ENCODE results near the gene OSTN.

Gene OSTN, protein sequence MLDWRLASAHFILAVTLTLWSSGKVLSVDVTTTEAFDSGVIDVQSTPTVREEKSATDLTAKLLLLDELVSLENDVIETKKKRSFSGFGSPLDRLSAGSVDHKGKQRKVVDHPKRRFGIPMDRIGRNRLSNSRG

DNA sequence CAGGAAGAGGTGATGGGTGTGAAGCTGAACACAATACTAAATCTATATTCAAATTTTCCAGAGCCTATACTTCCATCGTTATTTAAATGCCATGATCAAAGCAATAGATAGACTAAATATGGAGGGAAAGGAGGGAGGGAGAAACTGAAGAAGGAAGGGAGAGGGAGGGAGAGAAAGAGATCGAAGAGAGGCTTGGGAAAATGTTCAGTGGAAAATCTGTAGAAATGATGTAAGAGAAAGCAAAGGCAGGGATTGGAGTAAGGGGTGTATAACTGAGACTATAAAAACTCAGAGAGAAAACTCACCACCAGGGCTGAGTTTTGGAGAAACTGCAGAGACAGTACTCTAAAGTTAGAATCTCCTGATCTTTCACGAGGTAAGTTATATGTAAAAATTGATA is at the start of gene OSTN:
Gene OSTN (plus strand): TSS at position 310 of the 400 bp plus-strand sequence. CDS start 13,292 bp downstream, outside the sequence.
- Histone ChIP-seq H3K27ac (ENCODE audit: low read depth in 2 of 2, low read length in 2 of 2) (no peak within 1 kb of the TSS), H3K4me3 (ENCODE audit: low read length in 2 of 2) (no peak within 1 kb of the TSS), H3K36me3 (ENCODE audit: control insufficient read depth in 2 of 2, insufficient read depth in 2 of 2, low read length in 2 of 2) (no peaks in the 10 kb centered on the region), H3K9ac (ENCODE audit: low read depth in 1 of 2, low read length in 2 of 2) (no peak within 1 kb of the TSS), H3K4me1 (ENCODE audit: control insufficient read depth in 2 of 2, insufficient read depth in 2 of 2, low read length in 2 of 2) (no peaks in the 10 kb centered on the region), H3K9me3 (ENCODE audit: control insufficient read depth in 2 of 2, low read length in 2 of 2) (no peaks in the 10 kb centered on the region), H3K27me3 (ENCODE audit: control insufficient read depth in 2 of 2, insufficient read depth in 2 of 2, low read length in 2 of 2) (no peaks in the 10 kb centered on the region)

DNA sequence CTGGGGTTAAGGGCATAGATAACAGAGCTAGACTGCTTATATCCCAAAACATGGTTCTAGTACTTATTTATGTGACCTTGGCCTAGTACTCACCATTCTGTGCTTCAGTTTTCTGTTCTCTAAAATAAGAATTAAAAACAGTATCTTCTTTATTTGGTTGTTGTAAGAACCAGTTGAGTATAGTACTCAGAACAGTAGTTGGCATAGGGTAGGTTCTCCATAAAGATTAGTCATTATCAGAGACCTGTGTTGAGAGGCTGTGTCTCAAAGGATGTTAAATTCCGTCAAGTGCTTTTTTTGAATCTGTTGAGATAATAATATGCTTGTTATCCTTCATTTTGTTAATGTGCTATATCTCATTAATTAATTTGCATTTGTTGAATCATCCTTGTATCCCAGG is 47.4 kb upstream of the OSTN start:
- Histone ChIP-seq H3K4me1 (ENCODE audit: control insufficient read depth in 2 of 2, insufficient read depth in 2 of 2, low read length in 2 of 2) (no peaks in the 10 kb centered on the region), H3K36me3 (ENCODE audit: control insufficient read depth in 2 of 2, insufficient read depth in 2 of 2, low read length in 2 of 2) (no peaks in the 10 kb centered on the region), H3K9ac (ENCODE audit: low read depth in 1 of 2, low read length in 2 of 2) (no peak overlapping the region), H3K27me3 (ENCODE audit: control insufficient read depth in 2 of 2, insufficient read depth in 2 of 2, low read length in 2 of 2) (no peaks in the 10 kb centered on the region), H3K4me3 (ENCODE audit: low read length in 2 of 2) (no peak overlapping the region), H3K9me3 (ENCODE audit: control insufficient read depth in 2 of 2, low read length in 2 of 2) (peaks cover 0 to 8% of the 10 kb centered on the region in 2 donors), H3K27ac (ENCODE audit: low read depth in 2 of 2, low read length in 2 of 2) (no peak overlapping the region)

DNA sequence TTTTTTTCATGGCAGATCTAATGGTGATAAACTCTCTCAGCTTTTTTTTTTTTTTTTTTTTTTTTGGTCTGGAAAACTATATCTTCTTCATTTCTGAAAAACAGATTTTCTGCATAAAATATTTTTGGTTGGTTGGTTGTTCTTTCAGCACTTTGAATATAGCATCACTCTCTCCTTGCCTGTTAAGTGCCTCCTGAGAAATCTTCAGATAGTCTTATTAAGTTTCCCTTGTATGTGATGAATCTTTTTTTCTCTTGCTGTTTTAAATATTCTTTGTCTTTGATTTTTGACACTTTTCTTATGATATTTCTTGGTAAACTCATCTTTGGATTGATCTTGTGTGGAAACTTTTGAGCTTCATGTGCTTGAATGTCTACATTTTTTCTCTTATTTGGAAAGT is 44.2 kb upstream of the OSTN start:
- Histone ChIP-seq H3K27me3 (ENCODE audit: control insufficient read depth in 2 of 2, insufficient read depth in 2 of 2, low read length in 2 of 2) (no peaks in the 10 kb centered on the region), H3K4me3 (ENCODE audit: low read length in 2 of 2) (no peak overlapping the region), H3K36me3 (ENCODE audit: control insufficient read depth in 2 of 2, insufficient read depth in 2 of 2, low read length in 2 of 2) (no peaks in the 10 kb centered on the region), H3K27ac (ENCODE audit: low read depth in 2 of 2, low read length in 2 of 2) (no peak overlapping the region), H3K9ac (ENCODE audit: low read depth in 1 of 2, low read length in 2 of 2) (no peak overlapping the region), H3K9me3 (ENCODE audit: control insufficient read depth in 2 of 2, low read length in 2 of 2) (peaks cover 0 to 8% of the 10 kb centered on the region in 2 donors), H3K4me1 (ENCODE audit: control insufficient read depth in 2 of 2, insufficient read depth in 2 of 2, low read length in 2 of 2) (no peaks in the 10 kb centered on the region)

DNA sequence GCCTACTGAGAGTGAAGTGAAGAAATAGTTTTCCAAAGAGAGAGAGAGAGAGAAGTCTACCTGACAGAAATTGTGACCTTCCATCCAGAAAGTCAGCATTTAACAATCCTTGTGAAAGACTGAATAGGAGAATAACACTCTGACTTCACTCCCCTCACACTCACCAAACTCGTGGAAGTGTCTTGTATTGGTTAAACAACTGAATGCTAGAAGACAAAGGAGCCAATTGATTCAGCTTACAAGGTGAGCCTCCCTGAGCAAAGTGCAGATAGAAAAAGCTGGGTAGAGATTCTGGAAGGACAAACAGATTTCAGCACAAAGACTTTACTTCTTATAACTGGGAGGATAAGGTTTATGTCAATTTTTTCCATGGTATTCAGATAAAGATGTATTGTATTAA is 40.8 kb upstream of the OSTN start:
- no peaks in the 10 kb centered on the region for H3K4me1 ChIP-seq (ENCODE audit: control insufficient read depth in 2 of 2, insufficient read depth in 2 of 2, low read length in 2 of 2)
- H3K36me3 ChIP-seq (ENCODE audit: control insufficient read depth in 2 of 2, insufficient read depth in 2 of 2, low read length in 2 of 2): no peaks in the 10 kb centered on the region
- no peak overlapping the region for H3K27ac ChIP-seq (ENCODE audit: low read depth in 2 of 2, low read length in 2 of 2)
- no peak overlapping the region for H3K4me3 ChIP-seq (ENCODE audit: low read length in 2 of 2)
- no peak overlapping the region for H3K9ac ChIP-seq (ENCODE audit: low read depth in 1 of 2, low read length in 2 of 2)
- H3K27me3 ChIP-seq (ENCODE audit: control insufficient read depth in 2 of 2, insufficient read depth in 2 of 2, low read length in 2 of 2): no peaks in the 10 kb centered on the region
- H3K9me3 ChIP-seq (ENCODE audit: control insufficient read depth in 2 of 2, low read length in 2 of 2): peaks cover 0 to 8% of the 10 kb centered on the region in 2 donors

DNA sequence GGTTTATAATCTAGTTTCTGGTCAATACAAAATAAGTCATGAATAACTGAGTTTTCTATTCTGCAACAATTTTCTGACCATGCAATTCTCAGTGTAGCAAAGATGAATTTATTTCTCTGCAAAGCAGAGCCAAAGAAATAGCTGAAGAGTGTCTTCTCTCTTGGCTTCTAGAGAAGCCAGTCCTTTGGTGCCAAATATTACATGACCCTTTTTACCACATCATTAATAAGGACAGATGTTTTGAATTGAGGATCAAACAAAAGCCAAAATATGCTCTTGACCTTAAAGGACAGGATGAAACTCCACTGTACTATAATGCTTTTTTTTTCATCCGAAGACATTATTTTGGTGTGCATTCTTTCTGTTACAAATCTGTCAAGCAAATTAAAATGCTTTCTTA is 40.2 kb upstream of the OSTN start:
- Histone ChIP-seq H3K27ac (ENCODE audit: low read depth in 2 of 2, low read length in 2 of 2) (no peak overlapping the region), H3K9me3 (ENCODE audit: control insufficient read depth in 2 of 2, low read length in 2 of 2) (peaks cover 0 to 6% of the 10 kb centered on the region in 2 donors), H3K9ac (ENCODE audit: low read depth in 1 of 2, low read length in 2 of 2) (no peak overlapping the region), H3K4me3 (ENCODE audit: low read length in 2 of 2) (no peak overlapping the region), H3K27me3 (ENCODE audit: control insufficient read depth in 2 of 2, insufficient read depth in 2 of 2, low read length in 2 of 2) (no peaks in the 10 kb centered on the region), H3K36me3 (ENCODE audit: control insufficient read depth in 2 of 2, insufficient read depth in 2 of 2, low read length in 2 of 2) (no peaks in the 10 kb centered on the region), H3K4me1 (ENCODE audit: control insufficient read depth in 2 of 2, insufficient read depth in 2 of 2, low read length in 2 of 2) (no peaks in the 10 kb centered on the region)

DNA sequence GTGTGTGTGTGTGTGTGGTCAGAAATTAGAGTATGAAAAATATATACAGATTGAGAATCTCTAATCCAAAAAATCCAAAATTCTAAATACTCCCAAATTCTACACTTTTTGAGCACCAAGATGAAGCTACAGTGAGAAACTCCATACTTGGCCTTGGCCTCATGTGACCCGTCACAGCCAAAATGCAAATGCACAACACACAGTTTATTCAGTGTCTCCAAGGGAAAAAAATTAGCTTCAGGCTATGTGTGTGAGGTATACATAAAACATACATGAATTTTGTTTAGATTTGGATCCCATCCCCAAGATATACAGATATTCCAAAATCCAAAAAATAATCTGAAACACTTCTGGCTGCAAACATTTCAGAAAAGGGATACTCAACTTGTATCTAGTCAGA is 33.2 kb upstream of the OSTN start:
- H3K27me3 ChIP-seq (ENCODE audit: control insufficient read depth in 2 of 2, insufficient read depth in 2 of 2, low read length in 2 of 2): no peaks in the 10 kb centered on the region
- no peaks in the 10 kb centered on the region for H3K9me3 ChIP-seq (ENCODE audit: control insufficient read depth in 2 of 2, low read length in 2 of 2)
- no peak overlapping the region for H3K27ac ChIP-seq (ENCODE audit: low read depth in 2 of 2, low read length in 2 of 2)
- no peak overlapping the region for H3K4me3 ChIP-seq (ENCODE audit: low read length in 2 of 2)
- H3K9ac ChIP-seq (ENCODE audit: low read depth in 1 of 2, low read length in 2 of 2): no peak overlapping the region
- H3K4me1 ChIP-seq (ENCODE audit: control insufficient read depth in 2 of 2, insufficient read depth in 2 of 2, low read length in 2 of 2): no peaks in the 10 kb centered on the region
- H3K36me3 ChIP-seq (ENCODE audit: control insufficient read depth in 2 of 2, insufficient read depth in 2 of 2, low read length in 2 of 2): no peaks in the 10 kb centered on the region

DNA sequence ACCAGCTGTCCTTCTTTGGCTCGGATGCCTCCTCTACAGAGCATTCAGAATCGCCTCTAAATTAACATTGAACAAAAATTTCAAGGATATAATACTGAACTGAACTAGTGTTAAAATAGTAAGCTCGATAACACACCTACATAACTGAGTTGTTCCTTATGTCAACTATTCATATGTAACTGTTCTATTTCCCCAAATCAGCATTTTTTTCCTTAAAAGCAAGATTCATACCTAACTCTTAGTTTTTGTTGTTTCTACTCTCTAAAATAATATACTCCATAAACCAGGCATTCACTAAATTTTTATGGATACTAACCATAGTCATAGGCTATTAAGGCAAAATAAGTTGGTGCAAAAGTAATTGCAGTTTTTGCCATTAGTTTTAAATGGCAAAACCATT is 32.7 kb upstream of the OSTN start:
- no peak overlapping the region for H3K27ac ChIP-seq (ENCODE audit: low read depth in 2 of 2, low read length in 2 of 2)
- no peaks in the 10 kb centered on the region for H3K36me3 ChIP-seq (ENCODE audit: control insufficient read depth in 2 of 2, insufficient read depth in 2 of 2, low read length in 2 of 2)
- H3K27me3 ChIP-seq (ENCODE audit: control insufficient read depth in 2 of 2, insufficient read depth in 2 of 2, low read length in 2 of 2): no peaks in the 10 kb centered on the region
- H3K9ac ChIP-seq (ENCODE audit: low read depth in 1 of 2, low read length in 2 of 2): no peak overlapping the region
- H3K4me1 ChIP-seq (ENCODE audit: control insufficient read depth in 2 of 2, insufficient read depth in 2 of 2, low read length in 2 of 2): no peaks in the 10 kb centered on the region
- H3K4me3 ChIP-seq (ENCODE audit: low read length in 2 of 2): no peak overlapping the region
- H3K9me3 ChIP-seq (ENCODE audit: control insufficient read depth in 2 of 2, low read length in 2 of 2): no peaks in the 10 kb centered on the region

DNA sequence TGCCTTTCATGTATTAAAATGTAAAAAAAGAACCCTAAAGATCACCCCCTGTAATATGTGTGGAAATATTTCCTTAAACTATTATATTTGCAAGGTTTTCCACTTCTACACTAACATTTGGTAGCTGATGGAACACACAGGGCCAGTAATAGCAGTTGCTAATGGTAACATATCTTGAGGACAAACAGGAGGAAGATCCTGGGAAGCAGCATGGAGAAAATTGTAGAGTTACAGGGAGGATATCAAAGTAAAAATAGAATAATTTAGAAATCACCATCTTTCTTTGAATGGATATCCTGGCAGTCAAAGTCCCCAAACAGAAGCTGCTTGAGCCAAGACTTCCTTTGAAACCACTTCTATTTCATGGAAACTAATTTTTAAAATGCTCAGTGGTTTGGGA is 29.5 kb upstream of the OSTN start:
- no peaks in the 10 kb centered on the region for H3K4me1 ChIP-seq (ENCODE audit: control insufficient read depth in 2 of 2, insufficient read depth in 2 of 2, low read length in 2 of 2)
- H3K9me3 ChIP-seq (ENCODE audit: control insufficient read depth in 2 of 2, low read length in 2 of 2): no peaks in the 10 kb centered on the region

DNA sequence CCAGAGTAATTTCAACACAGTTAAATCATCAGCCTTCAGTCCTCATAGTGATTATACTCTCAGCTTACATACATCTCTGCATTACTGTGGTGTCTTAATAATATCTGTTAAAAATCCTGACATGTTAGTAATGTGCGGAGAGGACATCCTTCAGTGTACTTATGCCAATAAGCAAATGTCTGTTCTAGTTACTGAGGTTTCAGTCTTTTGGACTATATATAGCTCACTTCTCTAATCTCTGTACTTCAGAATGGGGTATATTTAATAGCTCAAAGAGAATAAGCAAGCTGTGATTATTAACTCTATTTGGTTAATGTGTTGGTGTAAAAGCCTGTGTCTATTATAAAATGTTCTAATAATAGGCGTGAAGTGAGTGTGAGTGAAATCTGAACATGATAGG is 28.9 kb upstream of the OSTN start:
- Histone ChIP-seq H3K27ac (ENCODE audit: low read depth in 2 of 2, low read length in 2 of 2) (no peak overlapping the region), H3K36me3 (ENCODE audit: control insufficient read depth in 2 of 2, insufficient read depth in 2 of 2, low read length in 2 of 2) (no peaks in the 10 kb centered on the region), H3K4me3 (ENCODE audit: low read length in 2 of 2) (no peak overlapping the region), H3K9me3 (ENCODE audit: control insufficient read depth in 2 of 2, low read length in 2 of 2) (no peaks in the 10 kb centered on the region), H3K27me3 (ENCODE audit: control insufficient read depth in 2 of 2, insufficient read depth in 2 of 2, low read length in 2 of 2) (no peaks in the 10 kb centered on the region), H3K9ac (ENCODE audit: low read depth in 1 of 2, low read length in 2 of 2) (no peak overlapping the region), H3K4me1 (ENCODE audit: control insufficient read depth in 2 of 2, insufficient read depth in 2 of 2, low read length in 2 of 2) (no peaks in the 10 kb centered on the region)

More for the DNA sequence above, 29.5 kb upstream of the OSTN start:
- Histone ChIP-seq H3K27me3 (ENCODE audit: control insufficient read depth in 2 of 2, insufficient read depth in 2 of 2, low read length in 2 of 2) (no peaks in the 10 kb centered on the region), H3K4me3 (ENCODE audit: low read length in 2 of 2) (no peak overlapping the region), H3K36me3 (ENCODE audit: control insufficient read depth in 2 of 2, insufficient read depth in 2 of 2, low read length in 2 of 2) (no peaks in the 10 kb centered on the region), H3K9ac (ENCODE audit: low read depth in 1 of 2, low read length in 2 of 2) (no peak overlapping the region), H3K27ac (ENCODE audit: low read depth in 2 of 2, low read length in 2 of 2) (no peak overlapping the region)

DNA sequence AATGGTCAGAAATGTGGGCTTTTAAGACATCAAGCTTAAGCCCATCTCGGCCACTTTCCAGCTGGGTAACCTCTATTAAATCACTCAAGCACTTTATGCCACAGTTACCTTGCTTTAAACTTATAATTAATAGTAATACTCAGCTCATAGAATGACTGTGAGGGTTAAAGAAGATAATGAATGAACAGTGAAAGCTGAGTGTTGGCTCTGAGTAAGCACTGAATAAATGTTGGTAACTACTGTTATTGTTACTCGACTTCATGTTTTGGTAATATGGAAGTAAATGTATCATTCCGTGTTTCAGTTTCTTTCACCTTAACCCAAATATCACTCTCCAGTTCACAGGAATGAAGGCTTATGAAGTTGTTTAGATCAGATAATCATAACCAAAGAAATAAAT is 23.9 kb upstream of the OSTN start:
- no peaks in the 10 kb centered on the region for H3K36me3 ChIP-seq (ENCODE audit: control insufficient read depth in 2 of 2, insufficient read depth in 2 of 2, low read length in 2 of 2)
- no peaks in the 10 kb centered on the region for H3K27me3 ChIP-seq (ENCODE audit: control insufficient read depth in 2 of 2, insufficient read depth in 2 of 2, low read length in 2 of 2)
- H3K9me3 ChIP-seq (ENCODE audit: control insufficient read depth in 2 of 2, low read length in 2 of 2): no peaks in the 10 kb centered on the region
- no peak overlapping the region for H3K4me3 ChIP-seq (ENCODE audit: low read length in 2 of 2)
- H3K27ac ChIP-seq (ENCODE audit: low read depth in 2 of 2, low read length in 2 of 2): no peak overlapping the region
- no peak overlapping the region for H3K9ac ChIP-seq (ENCODE audit: low read depth in 1 of 2, low read length in 2 of 2)
- no peaks in the 10 kb centered on the region for H3K4me1 ChIP-seq (ENCODE audit: control insufficient read depth in 2 of 2, insufficient read depth in 2 of 2, low read length in 2 of 2)
